GM23338 (cell line): ENCODE results near the gene IFI6. TPM values are rescaled to one million over a fixed set of nuclear protein-coding genes. Genes with fewer than 3 reads are reported as not detected.

Experiments used
- ATAC-seq: fragments of 200-7000 bp; cut with Tn5 transposase; 3 replicates; pipeline ENCODE4 v1.9.1; 2020
- DNase-seq: peaks from one replicate; pipeline ENCODE4 v3.0.0-alpha.2; 2015; ENCODE audit warnings: low spot score
- H2AFZ ChIP-seq: fragments of 200-600 bp; sonication (generic); 2 replicates; pipeline ENCODE4 v1.8.0; 2016; ENCODE audit warnings: antibody characterized with exemption, mild to moderate bottlenecking, moderate library complexity
- H3F3A ChIP-seq: fragments of 200-600 bp; sonication (generic); replicated peaks from 2 replicates; pipeline ENCODE4 v1.8.0; 2017; ENCODE audit warnings: antibody characterized with exemption, mixed run types, low read depth
- H3K27ac ChIP-seq: fragments of 200-600 bp; sonication (generic); 2 replicates; pipeline ENCODE4 v1.6.1; 2016; ENCODE audit warnings: low read depth
- H3K27me3 ChIP-seq: fragments of 200-600 bp; sonication (generic); 2 replicates; pipeline ENCODE4 v1.8.0; 2016; ENCODE audit warnings: mild to moderate bottlenecking, mixed run types, moderate library complexity; ENCODE audit not compliant: insufficient read depth
- H3K36me3 ChIP-seq: fragments of 200-600 bp; sonication (generic); 2 replicates; pipeline ENCODE4 v1.8.0; 2016; ENCODE audit warnings: mild to moderate bottlenecking; ENCODE audit not compliant: insufficient read depth
- H3K4me1 ChIP-seq: fragments of 200-600 bp; sonication (generic); 2 replicates; pipeline ENCODE4 v1.8.0; 2016; ENCODE audit warnings: mild to moderate bottlenecking, moderate library complexity; ENCODE audit not compliant: insufficient read depth
- H3K4me2 ChIP-seq: fragments of 200-600 bp; sonication (generic); 2 replicates; pipeline ENCODE4 v1.7.1; 2017; ENCODE audit warnings: mixed run types
- H3K4me3 ChIP-seq: fragments of 200-600 bp; sonication (generic); 2 replicates; pipeline ENCODE4 v1.6.1; 2016; ENCODE audit warnings: mixed run types
- H3K79me2 ChIP-seq: fragments of 200-600 bp; sonication (generic); replicated peaks from 2 replicates; pipeline ENCODE4 v1.8.0; 2017; ENCODE audit warnings: mild to moderate bottlenecking; ENCODE audit not compliant: insufficient read depth
- H3K9me2 ChIP-seq: fragments of 200-600 bp; sonication (generic); 2 replicates; pipeline ENCODE4 v1.8.0; 2017; ENCODE audit not compliant: insufficient read depth
- H4K20me1 ChIP-seq: fragments of 200-600 bp; sonication (generic); replicated peaks from 2 replicates; pipeline ENCODE4 v1.8.0; 2017; ENCODE audit warnings: mild to moderate bottlenecking; ENCODE audit not compliant: insufficient read depth
- H3K27ac Mint-ChIP-seq: 2 replicates; pipeline ENCODE4 v1.8.0; 2020; ENCODE audit warnings: inconsistent platforms, mild to moderate bottlenecking, moderate library complexity, mixed read lengths
- H3K27me3 Mint-ChIP-seq: 3 replicates; pipeline ENCODE4 v1.8.0; 2022; ENCODE audit warnings: low read depth, mild to moderate bottlenecking, moderate library complexity, mixed read lengths, inconsistent platforms; ENCODE audit not compliant: insufficient read depth, poor library complexity
- H3K36me3 Mint-ChIP-seq: 3 replicates; pipeline ENCODE4 v1.8.0; 2021; ENCODE audit warnings: low read depth, mild to moderate bottlenecking, inconsistent platforms, moderate library complexity, mixed read lengths
- H3K4me1 Mint-ChIP-seq: 3 replicates; pipeline ENCODE4 v1.8.0; 2020; ENCODE audit warnings: mild to moderate bottlenecking, inconsistent platforms, mixed read lengths
- H3K4me3 Mint-ChIP-seq: 3 replicates; pipeline ENCODE4 v1.8.0; 2021; ENCODE audit warnings: moderate library complexity, mild to moderate bottlenecking, inconsistent platforms, mixed read lengths
- H3K9me3 Mint-ChIP-seq: 3 replicates; pipeline ENCODE4 v1.8.0; 2020; ENCODE audit warnings: moderate library complexity, mild to moderate bottlenecking, inconsistent platforms, mixed read lengths
- CREB1 ChIP-seq: fragments of 250-450 bp; sonication (Bioruptor Pico); IDR thresholded peaks from 2 replicates; pipeline ENCODE4 v1.5.0; 2020; ENCODE audit warnings: low read depth, mild to moderate bottlenecking, moderate library complexity
- EZH2 ChIP-seq: fragments of 200-600 bp; sonication (generic); IDR thresholded peaks from one replicate; pipeline ENCODE4 v1.8.0; 2017; ENCODE audit warnings: antibody characterized with exemption, mild to moderate bottlenecking, low read depth; ENCODE audit not compliant: unreplicated experiment
- JUNB ChIP-seq: IDR thresholded peaks from one replicate; pipeline ENCODE4 v1.6.1; 2016; ENCODE audit warnings: antibody characterized with exemption; ENCODE audit not compliant: unreplicated experiment
- ZNF331 ChIP-seq: fragments of 250-450 bp; sonication (Bioruptor Pico); IDR thresholded peaks from 2 replicates; pipeline ENCODE4 v1.5.0; 2020; ENCODE audit warnings: low read depth, mild to moderate bottlenecking, moderate library complexity
- polyA plus RNA-seq: library from polyadenylated mRNA; unstranded; fragments of >200 nt; fragmentation: Nextera tagmentation; extraction: Ambion mirVana; gene quantifications from 2 replicates; pipeline ENCODE4 v1.2.1, GENCODE V29; 2016
- total RNA-seq: library from RNA; depleted of rRNA; stranded (reverse); fragments of >200 nt; shearing (Covaris generic); gene quantifications from 2 replicates; pipeline ENCODE4 v1.2.3, GENCODE V29; 2014
- TF ChIP-seq, protein P1 (sequence below): IDR thresholded peaks from one replicate; pipeline ENCODE4 v1.6.1; 2018; ENCODE audit warnings: antibody characterized with exemption; ENCODE audit not compliant: unreplicated experiment
- TF ChIP-seq, protein P2 (sequence below), 2 experiments: fragments of 200-600 bp in 1 of 2; sonication (generic) in 1 of 2; conservative IDR thresholded peaks; 2 replicates each; pipeline versions ENCODE4 v1.5.1 to v1.6.1; 2016 to 2017; ENCODE audit warnings: antibody characterized with exemption in 2 of 2, low read depth in 2 of 2, mild to moderate bottlenecking in 2 of 2, moderate library complexity in 1 of 2
- TF ChIP-seq, protein P3 (sequence below): IDR thresholded peaks from 2 replicates; pipeline ENCODE4 v1.6.1; 2016; ENCODE audit warnings: antibody characterized with exemption

Gene IFI6
- total and polyA plus RNA-seq, 2 experiments from 2014 or later: 6.3 to 16.0 TPM

DNA sequence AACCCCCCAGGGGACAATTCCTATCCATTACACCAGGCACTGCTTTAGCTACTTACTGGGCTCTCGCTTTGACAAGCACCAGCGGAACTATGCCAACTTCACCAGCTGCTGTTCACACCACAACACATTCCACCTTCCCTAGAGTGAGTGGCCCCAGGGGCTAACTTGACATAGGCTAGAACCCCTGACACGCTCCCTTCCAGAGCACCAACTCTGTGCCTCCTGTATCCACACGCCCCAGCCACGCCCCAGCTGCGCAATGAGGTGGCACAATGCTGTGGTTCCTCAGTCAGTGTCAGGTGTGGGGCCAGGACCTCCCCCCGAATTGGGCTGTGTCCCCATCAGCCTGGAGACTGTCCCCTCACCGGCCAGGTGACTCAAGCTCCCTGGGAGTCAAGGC is 25.3 kb downstream of the IFI6 start (continued):
- TF ChIP-seq, protein P1, sequence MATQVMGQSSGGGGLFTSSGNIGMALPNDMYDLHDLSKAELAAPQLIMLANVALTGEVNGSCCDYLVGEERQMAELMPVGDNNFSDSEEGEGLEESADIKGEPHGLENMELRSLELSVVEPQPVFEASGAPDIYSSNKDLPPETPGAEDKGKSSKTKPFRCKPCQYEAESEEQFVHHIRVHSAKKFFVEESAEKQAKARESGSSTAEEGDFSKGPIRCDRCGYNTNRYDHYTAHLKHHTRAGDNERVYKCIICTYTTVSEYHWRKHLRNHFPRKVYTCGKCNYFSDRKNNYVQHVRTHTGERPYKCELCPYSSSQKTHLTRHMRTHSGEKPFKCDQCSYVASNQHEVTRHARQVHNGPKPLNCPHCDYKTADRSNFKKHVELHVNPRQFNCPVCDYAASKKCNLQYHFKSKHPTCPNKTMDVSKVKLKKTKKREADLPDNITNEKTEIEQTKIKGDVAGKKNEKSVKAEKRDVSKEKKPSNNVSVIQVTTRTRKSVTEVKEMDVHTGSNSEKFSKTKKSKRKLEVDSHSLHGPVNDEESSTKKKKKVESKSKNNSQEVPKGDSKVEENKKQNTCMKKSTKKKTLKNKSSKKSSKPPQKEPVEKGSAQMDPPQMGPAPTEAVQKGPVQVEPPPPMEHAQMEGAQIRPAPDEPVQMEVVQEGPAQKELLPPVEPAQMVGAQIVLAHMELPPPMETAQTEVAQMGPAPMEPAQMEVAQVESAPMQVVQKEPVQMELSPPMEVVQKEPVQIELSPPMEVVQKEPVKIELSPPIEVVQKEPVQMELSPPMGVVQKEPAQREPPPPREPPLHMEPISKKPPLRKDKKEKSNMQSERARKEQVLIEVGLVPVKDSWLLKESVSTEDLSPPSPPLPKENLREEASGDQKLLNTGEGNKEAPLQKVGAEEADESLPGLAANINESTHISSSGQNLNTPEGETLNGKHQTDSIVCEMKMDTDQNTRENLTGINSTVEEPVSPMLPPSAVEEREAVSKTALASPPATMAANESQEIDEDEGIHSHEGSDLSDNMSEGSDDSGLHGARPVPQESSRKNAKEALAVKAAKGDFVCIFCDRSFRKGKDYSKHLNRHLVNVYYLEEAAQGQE: no peak

DNA sequence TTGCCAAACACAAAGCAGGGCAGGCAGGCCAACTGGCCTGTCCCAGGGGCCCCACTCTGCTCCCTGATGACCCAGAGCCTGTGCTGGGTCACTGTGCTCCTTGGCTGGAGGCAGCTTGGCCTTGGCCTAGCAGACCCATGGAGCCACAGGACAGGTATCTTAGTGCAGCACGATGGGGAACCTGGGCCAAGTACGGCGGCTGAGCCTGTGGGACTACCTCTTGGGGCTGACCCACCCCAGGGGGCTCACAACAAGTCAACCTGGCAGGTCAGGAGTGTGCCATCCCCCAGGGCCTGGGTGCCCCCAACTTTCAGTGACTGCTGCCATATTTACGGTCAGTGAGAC is 26.9 kb downstream of the IFI6 start:
- TF ChIP-seq EZH2 (no peak), CREB1 (no peak)
- Histone ChIP-seq H3K27me3 (no peaks in the 10 kb centered on the region), H3F3A (peaks cover 6% of the 10 kb centered on the region; the same call in 1 of the 2 replicates), H3K9me2 (no peaks in the 10 kb centered on the region; the same call in 1 of the 2 replicates), H3K4me1 (peaks cover 9% of the 10 kb centered on the region; the same call in 1 of the 2 replicates), H4K20me1 (no peaks in the 10 kb centered on the region), H3K27ac (no peak overlapping the region), H3K4me2 (no peak overlapping the region), H3K4me3 (no peak overlapping the region), H3K79me2 (no peaks in the 10 kb centered on the region), H2AFZ (no peak overlapping the region), H3K36me3 (no peaks in the 10 kb centered on the region)
- H3K4me3 Mint-ChIP-seq: no peak overlapping the region
- peaks cover 4% of the 10 kb centered on the region for H3K27me3 Mint-ChIP-seq
- no peaks in the 10 kb centered on the region for H3K36me3 Mint-ChIP-seq
- H3K9me3 Mint-ChIP-seq: no peaks in the 10 kb centered on the region; the same call in 2 of the 3 replicates
- no peak for DNase-seq
- ATAC-seq: no peak
- peaks cover 14% of the 10 kb centered on the region for H3K4me1 Mint-ChIP-seq
- H3K27ac Mint-ChIP-seq: no peak overlapping the region

DNA sequence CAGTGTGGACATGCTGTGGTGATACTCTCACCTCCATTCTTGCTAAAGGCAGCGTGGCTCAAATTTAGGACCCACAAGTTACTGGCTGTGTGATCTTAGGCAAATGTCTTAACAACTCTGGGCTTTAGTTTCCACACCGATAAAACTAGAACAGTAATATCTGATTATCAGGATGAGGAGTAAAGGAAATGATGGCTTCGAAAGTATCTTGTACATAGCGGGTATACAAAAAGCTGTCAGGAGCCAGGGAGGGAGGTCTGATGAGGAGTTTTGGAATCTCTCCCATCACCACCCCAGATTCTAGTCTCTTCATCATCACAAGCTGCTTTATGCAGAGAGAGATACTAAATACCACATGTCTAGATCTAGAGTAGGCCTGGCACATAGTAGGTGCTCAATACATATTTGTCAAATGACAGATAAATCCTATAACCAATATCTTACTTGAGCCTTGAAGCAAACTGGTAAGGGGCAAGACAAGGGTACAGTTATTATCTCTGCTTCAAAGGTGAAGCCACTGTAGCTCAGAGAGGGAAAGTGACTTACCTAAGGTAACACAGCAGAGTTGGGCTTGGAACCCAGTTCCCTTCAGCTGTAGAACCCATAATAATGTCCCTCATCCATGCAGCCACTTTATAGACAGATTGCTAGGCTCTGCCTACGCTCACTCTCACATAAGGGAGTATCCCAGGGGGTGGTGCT is 27.5 kb downstream of the IFI6 start:
- Mint-ChIP-seq H3K9me3 (no peaks in the 10 kb centered on the region; the same call in 2 of the 3 replicates), H3K27me3 (peaks cover 8% of the 10 kb centered on the region), H3K36me3 (no peaks in the 10 kb centered on the region), H3K4me3 (no peak overlapping the region), H3K4me1 (peaks cover 10% of the 10 kb centered on the region), H3K27ac (no peak overlapping the region)
- H3K4me1 ChIP-seq: peaks cover 9% of the 10 kb centered on the region; the same call in 1 of the 2 replicates
- H3K4me3 ChIP-seq: no peak overlapping the region
- ATAC-seq: no peak
- no peaks in the 10 kb centered on the region for H3K27me3 ChIP-seq
- H3K27ac ChIP-seq: no peak overlapping the region
- no peaks in the 10 kb centered on the region for H3K9me2 ChIP-seq
- no peaks in the 10 kb centered on the region for H3K36me3 ChIP-seq
- no peaks in the 10 kb centered on the region for H3K79me2 ChIP-seq
- DNase-seq: no peak
- no peak overlapping the region for H3K4me2 ChIP-seq
- peaks cover 3% of the 10 kb centered on the region; the same call in 1 of the 2 replicates for H3F3A ChIP-seq
- H4K20me1 ChIP-seq: no peaks in the 10 kb centered on the region
- H2AFZ ChIP-seq: no peak overlapping the region
- TF ChIP-seq JUNB (no peak), ZNF331 (CRISPR knock-in tag) (no peak), EZH2 (no peak)
- TF ChIP-seq, protein P2, sequence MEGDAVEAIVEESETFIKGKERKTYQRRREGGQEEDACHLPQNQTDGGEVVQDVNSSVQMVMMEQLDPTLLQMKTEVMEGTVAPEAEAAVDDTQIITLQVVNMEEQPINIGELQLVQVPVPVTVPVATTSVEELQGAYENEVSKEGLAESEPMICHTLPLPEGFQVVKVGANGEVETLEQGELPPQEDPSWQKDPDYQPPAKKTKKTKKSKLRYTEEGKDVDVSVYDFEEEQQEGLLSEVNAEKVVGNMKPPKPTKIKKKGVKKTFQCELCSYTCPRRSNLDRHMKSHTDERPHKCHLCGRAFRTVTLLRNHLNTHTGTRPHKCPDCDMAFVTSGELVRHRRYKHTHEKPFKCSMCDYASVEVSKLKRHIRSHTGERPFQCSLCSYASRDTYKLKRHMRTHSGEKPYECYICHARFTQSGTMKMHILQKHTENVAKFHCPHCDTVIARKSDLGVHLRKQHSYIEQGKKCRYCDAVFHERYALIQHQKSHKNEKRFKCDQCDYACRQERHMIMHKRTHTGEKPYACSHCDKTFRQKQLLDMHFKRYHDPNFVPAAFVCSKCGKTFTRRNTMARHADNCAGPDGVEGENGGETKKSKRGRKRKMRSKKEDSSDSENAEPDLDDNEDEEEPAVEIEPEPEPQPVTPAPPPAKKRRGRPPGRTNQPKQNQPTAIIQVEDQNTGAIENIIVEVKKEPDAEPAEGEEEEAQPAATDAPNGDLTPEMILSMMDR (conservative IDR thresholded peaks at IDR 0.05; ENCODE audit: low read depth in 2 of 2): no peak
- TF ChIP-seq, protein P3, sequence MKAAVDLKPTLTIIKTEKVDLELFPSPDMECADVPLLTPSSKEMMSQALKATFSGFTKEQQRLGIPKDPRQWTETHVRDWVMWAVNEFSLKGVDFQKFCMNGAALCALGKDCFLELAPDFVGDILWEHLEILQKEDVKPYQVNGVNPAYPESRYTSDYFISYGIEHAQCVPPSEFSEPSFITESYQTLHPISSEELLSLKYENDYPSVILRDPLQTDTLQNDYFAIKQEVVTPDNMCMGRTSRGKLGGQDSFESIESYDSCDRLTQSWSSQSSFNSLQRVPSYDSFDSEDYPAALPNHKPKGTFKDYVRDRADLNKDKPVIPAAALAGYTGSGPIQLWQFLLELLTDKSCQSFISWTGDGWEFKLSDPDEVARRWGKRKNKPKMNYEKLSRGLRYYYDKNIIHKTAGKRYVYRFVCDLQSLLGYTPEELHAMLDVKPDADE: no peak
